Gastrocnemius medialis (tissue), 4 donors: ENCODE measurements around the gene EHD1.

ENCODE experiments used
- CTCF ChIP-seq, 5 experiments: fragments of 450-650 bp in 3 of 5; fragments of 200-600 bp in 2 of 5; sonication (generic) in 2 of 5; IDR thresholded peaks in 4 of 5; conservative IDR thresholded peaks in 1 of 5; 1 replicate in 4 of 5; 2 replicates in 1 of 5; pipeline ENCODE4 v1.5.1; 2016 to 2019; ENCODE audit warnings: antibody characterized with exemption in 5 of 5, mild to moderate bottlenecking in 3 of 5, moderate library complexity in 3 of 5
- POLR2A ChIP-seq, 2 donors: fragments of 450-650 bp; IDR thresholded peaks; one replicate each; pipeline ENCODE4 v1.6.1; 2017; ENCODE audit warnings: antibody characterized with exemption in 2 of 2, mild to moderate bottlenecking in 2 of 2, moderate library complexity in 2 of 2

- TF ChIP-seq CTCF (IDR thresholded peaks at IDR 0.05 in 4 of 5, conservative IDR thresholded peaks at IDR 0.05 in 1 of 5), result no peak
- no peak for TF ChIP-seq POLR2A (IDR thresholded peaks at IDR 0.05)
Observed at GRCh38 chr11:64814712-64815187, 63.7 kb downstream of the EHD1 start.
